ENCODE measurements around the gene PLEKHG7.

- TF ChIP-seq EZH2 (IDR thresholded peaks at IDR 0.05; ENCODE audit: insufficient read depth, poor library complexity, severe bottlenecking), result no peak
- TF ChIP-seq EZH2phosphoT487 (IDR thresholded peaks at IDR 0.05; ENCODE audit: insufficient read depth, low read depth), result no peak
These were observed 92.0 kb downstream of the PLEKHG7 start for GRCh38 chr12:92794814-92795213.

All from GM23248 (cell line).